Keratinocyte (primary cell): Measurements from ENCODE around the gene NEK10. TPM values are rescaled to one million over a fixed set of nuclear protein-coding genes. Genes with fewer than 3 reads are reported as not detected.

Experiments used
- DNase-seq: peaks from one replicate; pipeline ENCODE4 v3.0.0-alpha.2; 2011; ENCODE audit warnings: low read depth, missing footprints, low spot score
- FAIRE-seq: peaks from 2 replicates; lab custom pipeline; 2011; peaks lifted over from hg19 to GRCh38; lab: Jason Lieb, UNC
- H2AFZ ChIP-seq: 2 replicates; pipeline ENCODE4 v1.6.0; 2012; ENCODE audit warnings: low read length, control low read depth, inconsistent platforms; ENCODE audit not compliant: control insufficient read depth
- H3K27ac ChIP-seq: 2 replicates; pipeline ENCODE4 v1.5.1; 2011; ENCODE audit warnings: low read length; ENCODE audit not compliant: control insufficient read depth, insufficient read depth
- H3K27me3 ChIP-seq: 3 replicates; pipeline ENCODE4 v1.6.0; 2011; ENCODE audit warnings: low read length; ENCODE audit not compliant: control insufficient read depth, insufficient read depth; ENCODE audit errors: extremely low read depth
- H3K36me3 ChIP-seq, 2 experiments: 2 replicates in 1 of 2; 3 replicates in 1 of 2; pipeline ENCODE4 v1.5.1; 2011; ENCODE audit warnings: low read length in 2 of 2, mild to moderate bottlenecking in 1 of 2; ENCODE audit not compliant: control insufficient read depth in 2 of 2, insufficient read depth in 2 of 2; ENCODE audit errors: extremely low read depth in 1 of 2
- H3K4me1 ChIP-seq: 3 replicates; pipeline ENCODE4 v1.5.1; 2011; ENCODE audit warnings: low read length; ENCODE audit not compliant: control insufficient read depth, insufficient read depth; ENCODE audit errors: extremely low read depth
- H3K4me2 ChIP-seq: 3 replicates; pipeline ENCODE4 v1.6.0; 2011; ENCODE audit warnings: low read depth, low read length; ENCODE audit not compliant: control insufficient read depth, insufficient read depth; ENCODE audit errors: extremely low read depth
- H3K4me3 ChIP-seq, 3 experiments: fragments of 200-600 bp in 1 of 3; sonication (generic) in 1 of 3; 2 replicates in 2 of 3; 3 replicates in 1 of 3; pipeline ENCODE4 v1.5.1; 2011 to 2016; ENCODE audit warnings: low read length in 3 of 3, mild to moderate bottlenecking in 3 of 3, control low read depth in 2 of 3, inconsistent platforms in 1 of 3, low read depth in 1 of 3, mixed read lengths in 1 of 3, mixed run types in 1 of 3, moderate library complexity in 1 of 3; ENCODE audit not compliant: control insufficient read depth in 2 of 3, insufficient read depth in 2 of 3; ENCODE audit errors: extremely low read depth in 1 of 3
- H3K79me2 ChIP-seq: 2 replicates; pipeline ENCODE4 v1.6.0; 2012; ENCODE audit warnings: low read length; ENCODE audit not compliant: control insufficient read depth, insufficient read depth
- H3K9ac ChIP-seq: 3 replicates; pipeline ENCODE4 v1.6.0; 2011; ENCODE audit warnings: low read length; ENCODE audit not compliant: control insufficient read depth, insufficient read depth; ENCODE audit errors: extremely low read depth
- H3K9me1 ChIP-seq: 3 replicates; pipeline ENCODE4 v1.6.0; 2011; ENCODE audit warnings: low read length; ENCODE audit not compliant: control insufficient read depth, insufficient read depth; ENCODE audit errors: extremely low read depth
- H3K9me3 ChIP-seq: 2 replicates; pipeline ENCODE4 v1.5.1; 2012; ENCODE audit warnings: low read depth, low read length; ENCODE audit not compliant: control insufficient read depth
- H4K20me1 ChIP-seq: 3 replicates; pipeline ENCODE4 v1.6.0; 2011; ENCODE audit warnings: low read length; ENCODE audit not compliant: control insufficient read depth, insufficient read depth; ENCODE audit errors: extremely low read depth
- EZH2 ChIP-seq: IDR thresholded peaks from one replicate; pipeline ENCODE4 v1.6.1; 2012; ENCODE audit warnings: inconsistent platforms, mild to moderate bottlenecking, low read length, moderate library complexity
- dilution Hi-C: fragments of 300-500 bp; cut with MboI; formaldehyde crosslinking; loops from one replicate; pipeline ENCODE4 v1.7.0; 2020; ENCODE audit warnings: low sequenced_read_pairs; ENCODE audit not compliant: extremely low pct_ligation_motif_present
- polyA plus RNA-seq, 5 experiments: library from polyadenylated mRNA; depleted of rRNA in 3 of 5; stranded (reverse) in 3 of 5; stranded (forward) in 1 of 5; unstranded in 1 of 5; fragments of >200 nt; gene quantifications; 1 replicate in 1 of 5; 2 replicates in 3 of 5; 3 replicates in 1 of 5; pipeline versions ENCODE4 v1.2.1 to v1.2.3, GENCODE V29; 2011 to 2012; ENCODE audit warnings: missing spikeins in 2 of 5, low read depth in 1 of 5, low replicate concordance in 1 of 5
- TF ChIP-seq, protein P1 (sequence below), 3 experiments: IDR thresholded peaks in 1 of 3; conservative IDR thresholded peaks in 1 of 3; optimal IDR thresholded peaks in 1 of 3; 2 replicates in 2 of 3; 3 replicates in 1 of 3; pipeline versions ENCODE3 to v1.5.1; 2011; ENCODE audit warnings: low read length in 3 of 3, mild to moderate bottlenecking in 3 of 3, moderate library complexity in 2 of 3, control low read depth in 1 of 3, inconsistent platforms in 1 of 3; ENCODE audit not compliant: insufficient read depth in 2 of 3; ENCODE audit errors: extremely low read depth in 1 of 3

NEK10 gene
- polyA plus RNA-seq, 1 donor (not counting 4 experiments of a cell fraction or from before 2014, with no cell fraction given) = 0.98 TPM

- DNase-seq (no peak), FAIRE-seq (no peak)
- Histone ChIP-seq H3K9me1 (no peaks in the 10 kb centered on the region), H3K4me1 (no peaks in the 10 kb centered on the region), H3K27me3 (no peaks in the 10 kb centered on the region), H3K9me3 (no peaks in the 10 kb centered on the region), H3K79me2 (no peaks in the 10 kb centered on the region), H3K4me3 (no peak overlapping the region), H3K36me3 (no peaks in the 10 kb centered on the region), H3K27ac (no peak overlapping the region), H3K9ac (no peak overlapping the region), H3K4me2 (no peak overlapping the region), H2AFZ (no peak overlapping the region), H4K20me1 (no peaks in the 10 kb centered on the region)
- dilution Hi-C loops = no loop called here
- TF ChIP-seq, protein P1, sequence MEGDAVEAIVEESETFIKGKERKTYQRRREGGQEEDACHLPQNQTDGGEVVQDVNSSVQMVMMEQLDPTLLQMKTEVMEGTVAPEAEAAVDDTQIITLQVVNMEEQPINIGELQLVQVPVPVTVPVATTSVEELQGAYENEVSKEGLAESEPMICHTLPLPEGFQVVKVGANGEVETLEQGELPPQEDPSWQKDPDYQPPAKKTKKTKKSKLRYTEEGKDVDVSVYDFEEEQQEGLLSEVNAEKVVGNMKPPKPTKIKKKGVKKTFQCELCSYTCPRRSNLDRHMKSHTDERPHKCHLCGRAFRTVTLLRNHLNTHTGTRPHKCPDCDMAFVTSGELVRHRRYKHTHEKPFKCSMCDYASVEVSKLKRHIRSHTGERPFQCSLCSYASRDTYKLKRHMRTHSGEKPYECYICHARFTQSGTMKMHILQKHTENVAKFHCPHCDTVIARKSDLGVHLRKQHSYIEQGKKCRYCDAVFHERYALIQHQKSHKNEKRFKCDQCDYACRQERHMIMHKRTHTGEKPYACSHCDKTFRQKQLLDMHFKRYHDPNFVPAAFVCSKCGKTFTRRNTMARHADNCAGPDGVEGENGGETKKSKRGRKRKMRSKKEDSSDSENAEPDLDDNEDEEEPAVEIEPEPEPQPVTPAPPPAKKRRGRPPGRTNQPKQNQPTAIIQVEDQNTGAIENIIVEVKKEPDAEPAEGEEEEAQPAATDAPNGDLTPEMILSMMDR (optimal IDR thresholded peaks at IDR 0.05 in 1 of 3, IDR thresholded peaks at IDR 0.05 in 1 of 3, conservative IDR thresholded peaks at IDR 0.05 in 1 of 3; ENCODE audit: extremely low read depth in 1 of 3, insufficient read depth in 2 of 3, low read length in 3 of 3) = no peak
- TF ChIP-seq EZH2 = no peak
Observed at GRCh38 chr3:27317096-27317495, 52.1 kb downstream of the NEK10 start.

- no peaks in the 10 kb centered on the region for H4K20me1 ChIP-seq
- no peaks in the 10 kb centered on the region for H3K27me3 ChIP-seq
- no peaks in the 10 kb centered on the region for H3K9me3 ChIP-seq
- no peak overlapping the region for H3K27ac ChIP-seq
- H3K4me2 ChIP-seq = no peak overlapping the region
- H3K79me2 ChIP-seq = no peaks in the 10 kb centered on the region
- no peak overlapping the region for H3K9ac ChIP-seq
- no peak for DNase-seq
- no peak overlapping the region for H2AFZ ChIP-seq
- TF ChIP-seq, protein P1 (optimal IDR thresholded peaks at IDR 0.05 in 1 of 3, IDR thresholded peaks at IDR 0.05 in 1 of 3, conservative IDR thresholded peaks at IDR 0.05 in 1 of 3; ENCODE audit: extremely low read depth in 1 of 3, insufficient read depth in 2 of 3, low read length in 3 of 3) = no peak
- TF ChIP-seq EZH2 = no peak
- no peak for FAIRE-seq
- no peaks in the 10 kb centered on the region for H3K9me1 ChIP-seq
- no peak overlapping the region for H3K4me3 ChIP-seq
- peaks cover 2% of the 10 kb centered on the region for H3K4me1 ChIP-seq
- dilution Hi-C loops = no loop called here
- no peaks in the 10 kb centered on the region for H3K36me3 ChIP-seq
Observed at GRCh38 chr3:27315003-27315402, 54.2 kb downstream of the NEK10 start.
